Measurements from ENCODE around the gene SEPTIN1.
"Not testable (repeated sequence)": the region's sequence is repeated elsewhere in the genome, so short reads cannot be mapped to it uniquely, and the experiment has no call there.

Gene SEPTIN1

GRCh38 chr16:30357715-30358576, 24.4 kb downstream of the SEPTIN1 start:
- DNase-seq (ENCODE audit: low spot score), result no peak

DNA sequence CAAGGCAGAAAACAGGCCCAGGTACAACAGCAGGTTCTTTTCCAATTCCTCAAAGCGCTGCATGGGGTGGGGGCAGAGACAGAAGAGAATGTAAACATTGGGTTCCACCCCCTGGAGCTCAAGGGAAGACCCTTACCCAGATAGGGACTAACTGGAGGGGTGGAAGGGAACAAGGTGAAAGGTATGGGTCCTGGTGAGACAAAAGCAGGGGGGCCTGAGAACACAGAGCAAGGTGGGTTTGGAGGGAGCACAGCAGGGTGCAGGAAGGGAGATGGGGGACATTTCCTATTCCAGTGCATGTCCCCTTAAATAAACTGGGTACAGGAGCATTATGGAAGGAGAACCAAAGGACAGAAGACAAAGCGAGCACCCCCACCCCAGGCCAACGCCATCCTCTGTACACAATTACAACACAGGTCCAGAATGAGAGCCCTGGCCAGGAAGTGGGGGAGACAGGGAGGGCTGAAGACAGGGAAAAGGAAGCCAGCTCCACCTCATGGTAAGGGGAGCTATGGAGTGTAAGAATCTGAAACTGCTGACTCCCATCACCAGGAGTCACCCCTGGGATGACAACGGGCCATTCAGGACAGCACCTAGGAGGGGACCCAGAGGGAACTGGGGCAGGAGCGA, 25.2 kb downstream of the SEPTIN1 start:
- DNase-seq (ENCODE audit: low spot score), result no peak

DNA sequence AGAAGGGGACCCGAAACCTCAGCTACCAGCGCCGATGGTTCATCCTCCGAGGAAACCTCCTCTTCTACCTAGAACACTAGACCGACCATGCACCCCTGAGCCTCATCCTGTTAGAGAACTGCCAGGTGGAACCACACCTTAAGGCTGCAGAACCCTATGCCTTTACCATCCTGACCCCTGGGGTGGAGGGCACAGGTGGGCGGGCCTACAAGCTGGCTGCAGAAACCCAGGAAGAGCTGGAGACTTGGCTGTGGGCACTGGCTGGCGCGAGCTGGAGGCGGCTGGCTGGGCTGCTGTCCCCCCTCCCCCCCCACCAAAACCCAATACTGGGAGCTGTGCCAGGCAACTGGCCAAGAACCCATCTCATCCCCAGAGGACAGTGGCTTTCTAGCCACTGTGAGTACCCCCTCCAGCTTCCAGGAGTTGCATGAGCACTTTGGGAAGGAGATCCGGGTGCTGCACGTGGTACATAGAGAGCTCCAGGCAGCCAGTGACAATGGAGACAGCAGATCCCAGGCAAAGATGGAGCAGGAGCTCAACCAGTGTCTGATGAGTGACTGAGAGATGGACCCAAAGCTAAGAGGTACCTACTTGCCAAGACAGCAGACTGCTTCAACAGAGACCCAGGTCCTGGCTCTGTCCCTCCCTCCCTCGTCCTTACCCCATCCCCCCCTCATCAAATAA, 25.8 kb downstream of the SEPTIN1 start:
- no peak for DNase-seq (ENCODE audit: low spot score)

GRCh38 chr16:30355954-30356308, 26.4 kb downstream of the SEPTIN1 start:
- no peak for DNase-seq (ENCODE audit: low spot score)

DNA sequence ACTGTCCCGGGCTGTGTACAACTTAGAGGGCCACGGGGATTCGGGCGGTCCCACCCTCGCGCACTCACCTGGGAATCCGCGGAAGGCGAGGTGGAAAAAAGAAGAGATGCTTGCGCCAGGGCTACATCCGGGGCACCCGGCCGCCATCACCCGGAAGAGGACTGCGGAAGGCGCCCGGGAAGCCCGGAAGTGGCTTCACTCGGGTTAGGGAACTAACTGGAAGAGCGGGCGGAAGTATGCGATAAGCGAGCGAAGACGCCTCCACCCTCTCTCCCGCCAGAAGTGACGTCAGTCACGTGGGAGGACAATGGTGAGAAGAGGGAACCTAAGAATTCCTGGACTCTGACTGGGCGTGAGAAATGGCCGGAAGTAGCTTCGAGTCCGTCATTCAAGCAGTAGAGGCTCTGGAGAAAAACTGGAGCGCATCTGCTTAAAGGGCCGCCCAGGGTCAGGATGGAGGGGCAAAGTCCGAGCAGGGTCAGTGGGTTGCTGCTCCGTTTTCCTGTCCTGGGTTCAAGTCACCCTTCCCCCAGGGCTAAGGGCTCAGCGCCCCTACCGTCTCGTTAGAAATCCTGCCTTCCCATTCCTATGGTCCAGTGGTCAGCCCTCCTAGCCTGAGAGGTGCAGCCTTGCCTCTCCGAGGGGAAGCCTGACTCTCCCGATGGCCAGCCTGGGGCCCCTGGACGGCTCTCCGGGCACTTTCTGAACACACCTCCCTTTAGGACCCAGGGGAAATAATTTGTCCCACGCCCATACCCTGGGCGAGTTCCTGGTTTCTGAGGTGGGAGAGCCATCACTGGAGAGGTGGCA, 27.0 kb downstream of the SEPTIN1 start, which contains the start of gene CD2BP2:
TSS of gene CD2BP2 (minus strand) at position 165 of the 810 bp plus-strand sequence. CDS start 627 bp downstream, outside the sequence.
- DNase-seq (ENCODE audit: low spot score), result peak; percentile 96

GRCh38 chr16:30354423-30355143, 27.8 kb downstream of the SEPTIN1 start:
- DNase-seq (ENCODE audit: low spot score), result no peak

- DNase-seq (ENCODE audit: low spot score), result no peak
Observed at GRCh38 chr16:30353438-30354129, 28.8 kb downstream of the SEPTIN1 start.

DNA sequence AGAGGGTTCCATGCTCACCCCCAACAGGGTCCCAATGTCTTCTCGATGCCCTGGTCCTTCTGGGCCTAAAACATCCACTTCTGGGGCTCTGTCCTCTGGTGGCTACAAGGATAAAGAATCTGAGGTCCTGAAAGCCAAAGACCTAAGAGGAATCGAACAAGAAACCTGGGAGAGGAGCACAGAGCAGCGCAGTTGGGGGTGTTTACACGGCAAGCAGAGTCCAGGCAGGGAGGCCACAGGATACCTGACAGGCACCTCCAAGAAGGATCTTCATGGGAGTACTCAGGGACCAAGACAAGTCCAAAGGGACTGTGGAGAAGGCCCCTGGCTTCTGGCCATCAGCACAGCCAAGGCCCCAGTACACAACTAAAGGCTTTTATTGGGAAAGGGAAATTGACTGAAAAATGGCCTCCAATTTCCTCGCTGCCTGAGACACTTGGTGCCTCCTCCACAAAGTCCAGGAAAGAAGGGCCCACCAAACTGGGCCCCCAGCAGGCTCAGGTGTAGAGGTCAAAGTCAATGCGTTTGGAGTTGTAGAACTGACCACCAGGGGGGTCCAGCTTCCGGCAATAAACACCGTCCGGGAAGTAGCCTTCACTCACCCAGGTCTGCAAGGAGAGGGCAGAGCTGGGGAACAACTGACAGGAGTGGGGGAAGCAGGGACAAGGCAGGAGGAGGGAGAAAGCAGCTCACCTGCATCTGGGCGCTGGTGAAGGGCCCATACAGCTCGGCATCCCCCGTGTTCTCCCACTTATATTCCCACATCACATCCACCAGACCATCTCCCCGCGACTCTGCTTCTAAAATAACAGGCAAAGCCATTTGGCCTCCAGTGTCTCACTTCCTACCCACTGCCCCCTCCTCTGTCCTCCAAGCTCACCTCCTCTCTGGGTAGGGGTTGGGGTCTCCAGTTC, 29.6 kb downstream of the SEPTIN1 start:
- no peak for DNase-seq (ENCODE audit: low spot score)

DNA sequence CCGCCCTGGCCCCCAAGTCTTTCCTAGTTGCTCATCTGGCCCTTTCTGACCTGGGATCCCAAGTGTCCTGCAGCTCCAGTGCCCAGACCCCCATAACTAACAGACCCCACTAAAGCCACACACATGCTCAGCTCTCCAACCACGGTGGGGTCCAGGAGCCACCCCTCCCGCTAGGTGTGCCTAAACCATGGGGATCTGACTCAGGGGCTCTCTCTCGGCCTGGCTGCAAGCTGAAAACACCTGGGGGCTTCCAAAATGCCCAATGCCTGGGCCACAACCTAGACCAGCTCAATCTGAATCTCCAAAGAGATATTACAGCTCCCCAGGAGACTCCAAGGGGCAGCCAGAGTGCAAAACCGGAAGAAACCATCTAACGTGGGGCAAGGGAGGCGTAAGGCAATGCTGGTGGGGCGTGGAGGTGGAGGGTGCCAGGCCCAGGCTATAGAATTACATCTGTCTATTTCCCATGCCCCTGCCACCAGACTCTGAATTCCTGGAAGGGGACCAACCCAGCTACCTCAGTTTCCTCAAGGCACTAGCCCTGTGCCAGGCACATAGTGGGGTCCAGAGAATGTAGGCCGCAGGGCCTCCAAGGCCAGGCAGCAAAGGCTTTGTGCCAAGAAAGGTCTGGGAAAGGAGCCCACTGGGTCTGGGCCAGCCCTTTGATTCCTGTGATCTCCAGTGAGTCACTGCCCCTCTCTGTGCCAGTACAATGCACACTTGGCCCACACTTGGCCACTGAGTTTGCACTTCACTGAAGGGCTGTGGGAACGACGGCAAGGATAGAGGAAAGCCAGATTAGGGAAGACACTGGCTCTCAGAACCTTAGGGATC, 30.6 kb downstream of the SEPTIN1 start:
- peak; percentile 80 for DNase-seq (ENCODE audit: low spot score)

GRCh38 chr16:30351001-30351441, 31.3 kb downstream of the SEPTIN1 start:
- no peak for DNase-seq (ENCODE audit: low spot score)

- DNase-seq (ENCODE audit: low spot score), result no peak
Observed at GRCh38 chr16:30350134-30350871, 32.1 kb downstream of the SEPTIN1 start.

DNA sequence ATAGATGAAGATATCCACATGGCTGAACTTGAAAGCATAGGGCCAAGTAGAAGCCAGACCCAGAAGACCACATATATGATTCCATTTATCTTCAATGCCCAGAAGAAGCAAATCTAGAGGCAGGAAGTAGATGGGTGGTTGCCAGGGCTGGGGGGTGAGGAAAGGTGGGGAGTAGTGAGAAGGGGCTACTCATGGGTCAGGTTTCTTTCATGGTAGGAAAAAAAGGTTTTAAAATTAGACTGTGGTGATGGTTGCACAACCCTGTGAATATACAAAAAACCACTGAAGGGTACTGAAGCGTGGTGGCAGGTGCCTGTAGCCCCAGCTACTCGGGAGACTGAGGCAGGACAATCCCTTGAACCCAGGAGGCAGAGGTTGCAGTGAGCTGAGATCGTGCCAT, 32.7 kb downstream of the SEPTIN1 start:
- DNase-seq (ENCODE audit: low spot score), result no peak

- no peak for DNase-seq (ENCODE audit: low spot score)
Observed at GRCh38 chr16:30348929-30349328, 33.4 kb downstream of the SEPTIN1 start.

GRCh38 chr16:30348113-30348512, 34.2 kb downstream of the SEPTIN1 start:
- DNase-seq (ENCODE audit: low spot score), result no peak

- DNase-seq (ENCODE audit: low spot score), result no peak
Observed at GRCh38 chr16:30346286-30346685, 36.1 kb downstream of the SEPTIN1 start.

DNA sequence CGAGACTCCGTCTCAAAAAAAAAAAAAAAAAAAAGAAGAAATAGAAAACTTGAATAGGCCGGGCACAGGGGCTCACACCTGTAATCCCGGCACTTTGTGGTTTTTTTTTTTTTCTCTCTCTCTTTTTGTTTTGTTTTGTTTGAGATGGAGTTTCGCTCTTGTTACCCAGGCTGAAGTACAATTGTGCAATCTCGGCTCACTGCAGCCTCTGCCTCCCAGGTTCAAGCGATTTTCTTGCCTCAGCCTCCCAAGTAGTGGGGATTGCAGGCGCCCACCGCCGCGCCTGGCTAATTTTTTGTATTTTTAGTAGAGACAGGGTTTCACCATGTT, 38.9 kb downstream of the SEPTIN1 start:
- DNase-seq (ENCODE audit: low spot score), result not testable (repeated sequence)

- no peak for DNase-seq (ENCODE audit: low spot score)
Observed at GRCh38 chr16:30342751-30343490, 39.4 kb downstream of the SEPTIN1 start.

All from GM03348 (cell line).